IPS DF 4.7 (cell line): ENCODE results near the gene FLRT1.

Source experiments
- DNase-seq: peaks from one replicate; pipeline ENCODE4 v3.0.0-alpha.2; 2013; ENCODE audit warnings: low spot score; ENCODE audit errors: extremely low read depth

Gene FLRT1

DNA sequence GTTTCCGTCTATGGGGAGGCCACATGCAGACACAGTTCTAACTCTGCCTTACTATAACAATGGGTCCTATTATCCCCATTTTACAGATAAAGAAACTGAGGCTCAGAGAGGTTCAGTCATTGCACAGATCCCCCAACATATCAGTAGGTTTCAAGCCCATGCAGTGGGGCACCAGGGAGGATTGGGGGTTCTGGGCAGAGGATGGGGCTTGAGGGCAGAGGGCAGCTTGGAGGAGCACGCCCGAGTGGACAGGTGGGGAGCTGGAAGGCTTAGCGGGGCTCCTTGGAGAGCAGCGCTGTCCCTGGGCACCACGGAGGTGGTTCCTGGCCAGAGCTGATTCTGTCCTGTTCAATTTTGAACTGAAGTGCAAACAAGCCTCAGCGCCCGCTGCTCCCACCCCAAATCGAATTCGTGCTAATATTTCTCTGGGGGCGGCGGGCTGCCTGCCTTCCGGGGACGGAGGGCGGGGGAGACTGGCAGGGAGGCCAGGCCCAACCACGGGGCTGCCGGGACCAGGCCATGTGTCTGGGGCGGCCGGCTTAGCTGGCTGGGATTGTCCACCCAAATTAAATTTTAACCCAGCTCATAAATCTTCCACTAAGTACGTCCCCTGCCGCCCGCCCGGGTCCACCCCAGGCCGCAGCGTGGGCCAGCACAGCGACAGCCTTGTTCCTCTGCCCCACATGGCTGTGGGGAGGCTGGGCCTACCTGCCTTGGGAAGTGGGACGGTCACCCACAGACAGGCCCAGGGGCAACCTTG, 49.4 kb downstream of the FLRT1 start:
- DNase-seq: no peak
